CD4-positive, alpha-beta T cell treated with Interleukin-17A for 4 hours (primary cell): Measurements from ENCODE around the gene NOL8.

Experiments used
- DNase-seq: peaks from one replicate; pipeline ENCODE4 v3.0.0-alpha.2; 2020; ENCODE audit warnings: mixed read lengths

The NOL8 gene

DNA sequence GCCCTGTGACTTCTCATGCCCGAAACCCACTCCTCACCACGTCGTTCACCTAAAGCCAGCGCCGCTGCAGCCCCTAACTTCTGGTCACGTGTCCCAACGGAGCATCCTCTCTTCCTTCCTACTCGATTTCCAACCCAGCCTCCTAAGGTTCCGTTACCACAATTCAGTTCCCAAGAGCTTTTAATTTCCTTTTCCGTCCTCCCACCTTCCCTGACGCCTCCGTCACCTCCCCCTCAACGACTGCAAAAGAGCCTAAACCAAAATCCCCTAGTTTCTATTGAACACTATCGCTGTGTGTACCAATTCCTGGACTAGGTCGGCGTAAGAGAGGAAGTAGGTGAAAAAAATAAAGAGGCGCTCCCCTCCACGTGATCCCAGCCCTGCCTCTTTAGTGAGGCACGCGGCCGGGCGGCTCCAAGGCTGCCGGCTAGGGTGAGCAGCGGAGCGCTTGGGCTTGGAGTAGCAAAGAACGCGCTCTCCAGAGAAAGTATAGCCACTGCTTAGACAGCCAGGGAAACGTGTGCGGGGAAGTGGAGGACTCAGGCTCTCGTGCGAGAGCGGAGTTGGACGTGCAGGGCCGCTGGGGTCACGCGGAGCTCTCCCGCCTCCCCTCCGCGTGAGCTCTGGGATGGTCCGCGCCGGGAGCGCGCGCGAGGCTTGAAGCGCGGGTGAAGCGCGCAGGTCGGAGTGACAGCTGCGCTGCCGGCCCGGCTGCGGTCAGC lies at the start of gene NOL8, which contains the start of gene CENPP:
TSS of gene NOL8 (minus strand) at position 82 of the 722 bp plus-strand sequence. CDS start 1,189 bp downstream, outside the sequence.
TSS of gene CENPP (plus strand) at position 685 of the 722 bp plus-strand sequence.
- DNase-seq: peak; percentile 82

DNA sequence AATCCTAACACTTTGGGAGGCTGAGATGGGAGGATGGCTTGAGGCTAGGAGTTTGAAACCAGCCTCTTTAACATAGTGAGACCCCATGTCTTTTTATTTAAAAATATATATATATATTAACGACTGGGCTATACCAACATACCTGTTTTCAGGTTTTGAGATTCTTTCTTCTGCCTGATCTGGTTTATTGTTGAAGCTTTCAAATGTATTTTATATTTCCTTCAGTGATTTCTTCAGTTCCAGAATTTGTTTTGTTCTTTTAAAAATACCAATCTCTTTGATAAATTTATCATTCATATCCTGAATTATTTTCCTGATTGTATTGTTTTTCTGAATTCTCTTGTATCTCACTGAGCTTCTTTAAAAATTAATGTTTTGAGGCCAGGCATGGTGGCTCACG lies 48.0 kb upstream of the NOL8 start:
- DNase-seq: no peak

DNA sequence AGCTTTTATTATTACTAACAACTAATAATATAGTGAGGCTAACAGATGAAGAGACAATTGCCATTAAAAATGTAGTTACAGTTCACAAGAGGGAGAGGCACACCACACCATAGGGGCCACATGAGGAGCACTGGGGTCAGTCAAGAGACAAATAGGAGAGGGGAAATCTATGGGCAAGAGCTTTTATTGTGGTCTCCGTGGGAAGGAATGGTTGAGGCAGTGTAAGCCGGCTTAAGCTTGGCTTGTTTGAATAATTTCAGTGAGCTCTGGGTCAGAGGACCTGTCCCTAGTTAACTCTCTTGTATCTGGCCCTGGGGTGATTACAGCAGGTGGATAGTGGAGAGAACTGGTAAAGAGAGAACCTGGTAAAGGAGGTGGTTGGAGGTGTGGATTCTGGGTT lies 43.9 kb upstream of the NOL8 start:
- no peak for DNase-seq

DNA sequence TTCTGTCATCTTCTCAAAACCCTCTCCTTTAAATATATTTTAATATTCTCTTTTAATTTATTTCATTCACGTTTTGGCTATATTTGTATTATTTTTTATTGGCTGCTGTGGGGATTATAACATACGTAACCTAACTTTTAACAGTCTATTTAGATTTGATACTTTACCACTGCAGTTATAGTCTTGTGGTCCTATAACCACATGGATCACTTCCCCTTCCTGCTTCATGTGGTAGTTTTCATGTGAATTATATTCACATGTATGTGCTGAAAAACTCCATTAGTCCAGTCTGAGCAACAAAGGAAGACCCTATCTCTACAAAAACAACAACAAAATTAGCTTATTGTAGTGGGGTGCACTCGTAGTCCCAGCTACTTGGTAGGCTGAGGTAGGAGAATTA lies 34.9 kb upstream of the NOL8 start:
- DNase-seq: no peak

DNA sequence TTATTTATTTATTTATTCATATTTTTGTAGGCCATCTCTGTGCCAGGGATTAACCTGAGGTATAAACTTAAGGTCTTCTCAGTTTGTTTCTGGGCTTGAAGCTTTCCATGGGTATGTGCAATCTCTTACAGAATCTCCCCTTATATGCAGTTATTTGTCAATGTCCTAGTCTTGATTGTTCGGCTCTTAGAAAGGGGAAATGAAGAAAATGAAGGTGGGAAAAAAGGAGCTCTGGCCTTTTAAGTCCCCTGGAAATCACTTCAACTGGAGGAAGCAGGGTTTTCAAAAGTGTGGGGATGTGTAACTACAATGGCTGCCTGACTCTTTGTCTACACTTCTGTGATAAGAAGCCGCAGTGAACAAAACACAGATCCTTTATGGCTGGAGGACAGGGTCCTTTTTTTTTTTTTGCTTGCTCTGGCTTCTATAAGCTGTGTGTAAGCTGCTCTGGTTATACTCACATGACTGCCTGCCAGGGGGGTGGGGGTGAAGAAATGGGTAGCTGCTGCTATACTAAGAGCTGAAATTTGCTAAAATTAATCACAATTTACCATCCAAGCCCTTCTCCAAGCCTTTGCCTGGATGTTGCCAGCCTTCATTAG lies 34.3 kb upstream of the NOL8 start:
- no peak for DNase-seq

DNA sequence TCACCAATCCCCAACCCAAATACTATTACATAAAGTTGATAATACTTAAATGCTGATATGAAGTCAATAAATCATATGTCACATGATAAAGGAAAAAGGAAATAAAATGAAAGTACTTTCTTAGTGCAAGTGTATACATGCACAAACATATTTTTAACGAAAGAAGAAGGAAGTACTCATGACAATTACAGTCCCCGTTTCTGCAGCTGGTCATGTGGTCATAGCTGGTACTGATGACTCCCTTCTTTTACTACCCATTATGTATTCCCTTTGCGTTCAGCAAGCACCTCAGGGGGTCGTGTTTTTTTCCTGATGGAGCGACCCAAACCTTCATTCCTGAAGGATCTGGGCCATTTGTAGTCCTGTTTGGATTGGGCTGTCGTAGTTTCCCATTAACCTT lies 27.9 kb upstream of the NOL8 start:
- no peak for DNase-seq

DNA sequence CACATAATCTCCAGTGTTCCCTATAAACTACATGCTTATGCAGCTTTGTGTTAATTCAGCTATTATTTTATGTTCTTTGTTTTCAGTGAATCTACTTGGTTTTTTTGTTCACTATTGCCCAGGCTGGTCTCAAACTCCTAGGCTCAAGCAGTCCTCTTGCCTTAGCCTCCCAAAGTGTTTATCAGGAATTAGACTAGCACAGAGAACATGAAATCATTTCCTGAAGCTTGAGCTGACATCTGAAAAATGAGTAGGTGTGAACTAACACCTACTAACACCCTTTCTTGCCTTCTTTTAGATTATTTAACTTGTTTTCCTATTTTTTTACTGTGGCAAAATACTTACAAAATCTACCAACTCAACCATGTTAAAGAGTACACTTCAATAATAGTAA lies 25.6 kb upstream of the NOL8 start:
- DNase-seq: no peak

DNA sequence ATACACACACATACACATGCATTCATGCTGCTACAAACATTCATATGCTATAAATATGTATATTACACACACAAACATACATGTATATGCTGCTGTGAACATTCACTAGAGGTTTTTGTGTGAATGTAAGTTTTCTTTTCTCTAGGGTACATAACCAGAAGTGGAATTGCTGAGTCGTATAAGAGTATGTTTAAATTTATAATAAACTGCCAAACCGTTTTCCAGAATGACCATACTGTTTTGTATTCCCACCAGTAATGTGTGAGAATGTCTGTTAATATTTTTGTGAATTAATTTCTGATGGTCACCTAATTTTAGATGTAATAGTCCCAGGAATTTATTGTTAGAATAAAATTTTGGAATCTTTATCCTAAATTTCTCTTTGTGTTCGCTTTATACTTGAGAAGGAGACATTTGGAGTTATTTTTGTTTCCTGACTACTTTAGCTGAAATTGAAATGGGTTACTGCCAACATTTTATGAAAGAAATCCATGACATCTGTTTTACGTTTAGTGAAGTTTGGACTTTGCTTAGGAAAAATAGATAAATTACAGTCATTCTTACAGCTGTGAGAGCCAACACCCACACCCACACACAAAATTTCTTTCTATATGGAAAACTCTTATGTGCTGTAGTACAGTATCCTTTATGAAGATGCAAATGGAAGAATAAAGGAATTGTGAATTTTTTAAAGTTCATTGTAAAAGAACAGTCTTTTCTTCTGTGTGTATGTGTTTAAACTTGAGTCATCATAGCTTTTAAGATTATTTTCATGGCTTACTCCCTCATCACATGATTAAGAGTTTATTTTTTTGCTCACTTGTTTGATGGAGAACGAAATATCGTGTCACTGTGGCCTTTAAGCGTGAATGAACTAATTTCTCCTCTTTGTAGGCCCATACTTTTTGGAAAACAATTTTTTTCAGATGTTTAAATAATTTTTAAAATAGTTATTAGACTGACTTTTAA lies 24.9 kb upstream of the NOL8 start:
- no peak for DNase-seq

DNA sequence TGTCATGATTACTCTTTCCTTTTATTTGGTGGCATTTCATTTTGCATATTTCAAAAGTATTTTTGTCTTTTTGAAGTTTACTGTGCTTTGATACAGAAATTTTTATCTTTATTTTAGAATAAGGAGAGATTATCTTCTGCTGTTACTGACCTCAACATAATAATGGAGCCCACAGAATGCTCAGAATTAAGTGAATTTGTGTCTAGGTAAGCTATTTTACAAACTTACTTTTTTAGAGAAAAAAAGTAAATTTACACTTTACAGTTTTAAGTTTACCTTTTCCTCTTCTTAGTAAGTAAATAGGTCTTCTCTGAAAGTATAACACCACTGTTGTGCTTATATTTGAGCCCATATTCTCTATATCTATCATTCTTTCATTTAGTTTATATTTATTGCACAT lies 20.4 kb upstream of the NOL8 start:
- DNase-seq: no peak

DNA sequence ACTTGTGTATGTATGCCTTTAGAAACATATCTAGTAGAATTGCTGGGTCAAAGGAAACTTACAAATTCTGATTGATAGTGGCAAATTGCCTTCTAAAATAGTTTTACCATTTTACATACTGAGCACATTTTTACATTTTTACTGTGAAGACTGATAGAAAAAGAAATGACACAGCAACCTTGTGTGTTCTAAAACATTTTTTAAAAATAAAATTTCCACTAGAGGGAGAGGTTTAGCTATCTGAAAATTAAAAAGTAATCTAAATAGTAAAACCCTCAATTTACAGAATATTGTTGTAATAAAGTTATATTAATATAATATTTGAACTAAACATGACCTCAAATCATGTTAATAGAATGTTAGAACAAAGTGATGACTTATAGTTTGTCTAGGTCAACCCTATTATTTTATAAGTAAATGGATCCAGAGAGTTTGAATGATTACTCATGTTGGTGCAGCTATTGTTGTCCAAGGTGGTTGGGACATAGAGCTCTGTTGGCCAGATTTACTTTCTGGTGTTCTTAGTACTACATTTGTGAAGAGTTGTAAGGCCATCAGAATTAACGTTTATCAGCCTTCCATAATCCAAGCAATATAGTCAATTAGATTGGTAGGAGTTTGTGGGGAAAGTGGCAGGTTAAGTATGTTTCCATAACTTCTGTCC lies 17.8 kb upstream of the NOL8 start:
- DNase-seq: no peak

DNA sequence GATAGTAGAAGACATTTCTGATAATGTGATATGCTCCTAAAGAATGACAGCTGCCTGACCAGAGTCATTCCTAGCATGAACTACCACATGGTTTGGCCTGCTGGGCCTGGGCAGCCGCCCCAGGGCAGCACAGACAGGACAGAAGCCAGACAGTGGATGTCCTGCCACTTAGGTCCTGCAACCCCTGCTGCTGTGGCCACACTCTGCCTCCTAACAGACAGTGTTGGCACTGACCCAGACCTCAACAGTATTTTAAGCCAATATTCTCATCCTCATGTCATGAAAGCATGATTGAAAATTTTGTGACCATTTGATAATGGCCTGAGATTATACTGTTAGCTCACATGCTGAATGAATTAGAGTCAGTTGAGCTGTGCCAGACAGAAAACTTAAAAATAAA lies 16.4 kb upstream of the NOL8 start:
- no peak for DNase-seq

DNA sequence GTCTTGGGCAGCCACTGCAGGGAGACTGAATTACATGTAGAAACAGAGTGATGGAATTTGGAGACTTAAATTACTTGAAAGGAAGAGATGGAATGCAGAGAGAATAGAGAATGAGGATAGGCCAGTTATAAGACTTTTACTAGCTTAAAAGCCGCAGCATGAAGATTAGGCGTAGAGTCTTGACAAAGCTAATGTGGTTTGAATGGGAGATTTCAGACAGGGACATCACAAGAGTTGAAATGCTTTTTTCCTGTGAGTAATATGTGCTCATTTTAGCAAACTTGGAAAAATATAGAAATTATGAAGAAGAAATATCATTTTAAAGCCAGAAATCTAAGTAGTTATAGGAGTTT lies 8.1 kb upstream of the NOL8 start:
- DNase-seq: no peak

DNA sequence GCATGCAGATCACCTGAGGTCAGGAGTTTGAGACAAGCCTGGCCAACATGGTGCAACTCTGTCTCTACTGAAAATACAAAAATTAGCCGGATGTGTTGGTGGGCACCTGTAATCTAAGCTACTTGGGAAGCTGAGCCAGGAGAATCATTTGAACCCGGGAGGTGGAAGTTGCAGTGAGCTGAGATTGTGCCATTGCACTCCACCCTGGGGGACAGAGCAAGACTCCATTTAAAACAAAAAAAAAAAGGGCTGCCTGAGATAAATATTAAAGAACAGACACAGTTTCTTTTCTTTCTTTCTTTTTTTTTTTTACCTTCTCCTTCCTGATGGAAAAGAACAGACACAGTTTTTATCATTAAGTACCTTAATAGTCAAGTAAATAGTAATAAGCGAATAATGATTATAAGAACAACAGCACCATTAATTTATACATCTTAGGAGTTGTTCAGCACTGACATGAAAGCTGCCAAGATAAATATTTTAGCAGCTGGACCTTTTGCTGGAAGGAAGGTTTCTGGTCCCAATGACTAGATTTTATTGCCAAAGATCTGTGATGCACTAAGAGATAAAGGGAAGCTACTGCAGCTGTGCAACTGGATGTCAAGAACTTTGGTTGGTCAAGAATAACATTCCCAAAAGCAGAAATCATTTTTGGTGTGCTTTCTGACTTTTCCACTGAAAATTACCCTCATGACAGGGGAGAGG lies 7.6 kb upstream of the NOL8 start:
- DNase-seq: no peak

DNA sequence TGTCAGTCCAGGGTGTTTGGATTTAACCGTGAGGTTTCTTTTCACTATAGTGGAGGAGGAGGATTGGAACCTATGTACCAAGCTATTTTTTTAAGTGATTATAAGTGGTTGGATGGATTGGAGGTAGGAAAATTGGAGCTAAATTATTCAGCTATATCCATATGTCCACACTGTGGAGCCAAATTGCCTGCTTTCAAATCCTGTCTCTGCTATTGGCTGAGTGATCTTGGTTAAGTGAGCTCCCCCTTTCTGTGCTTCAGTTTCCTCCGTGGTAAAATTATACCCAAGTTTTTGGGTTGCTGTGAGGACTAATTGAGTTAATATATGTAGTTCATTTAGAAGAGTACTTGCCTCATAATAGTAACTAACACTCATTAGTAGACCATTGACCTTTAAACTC lies 3.1 kb upstream of the NOL8 start:
- DNase-seq: no peak

DNA sequence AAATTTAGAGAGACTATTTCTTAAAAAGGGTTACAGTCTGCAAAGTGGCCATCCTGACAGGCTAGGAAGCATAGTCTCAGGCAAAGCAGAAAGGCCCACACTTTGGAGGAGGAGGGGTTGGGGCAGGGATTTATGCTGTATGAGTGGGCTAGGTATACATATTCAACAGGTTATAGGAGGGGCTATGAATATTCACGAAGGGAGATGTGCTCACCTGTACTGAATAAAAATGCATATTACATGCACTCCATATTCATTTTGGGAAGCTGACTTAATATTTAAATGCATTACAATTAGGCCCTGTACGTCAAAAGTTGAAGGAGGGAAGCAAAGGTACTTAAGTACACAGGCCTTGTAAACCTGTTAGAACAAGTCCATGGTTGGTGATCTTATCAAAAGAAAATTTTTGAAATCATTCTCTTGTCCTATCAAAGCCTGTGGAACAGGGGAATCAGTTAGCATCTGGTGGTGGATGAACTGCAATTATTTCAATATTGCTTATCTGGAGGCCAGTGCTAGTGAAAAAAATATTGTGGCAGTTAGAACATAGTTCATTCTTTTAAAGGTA lies 2.2 kb upstream of the NOL8 start:
- no peak for DNase-seq

DNA sequence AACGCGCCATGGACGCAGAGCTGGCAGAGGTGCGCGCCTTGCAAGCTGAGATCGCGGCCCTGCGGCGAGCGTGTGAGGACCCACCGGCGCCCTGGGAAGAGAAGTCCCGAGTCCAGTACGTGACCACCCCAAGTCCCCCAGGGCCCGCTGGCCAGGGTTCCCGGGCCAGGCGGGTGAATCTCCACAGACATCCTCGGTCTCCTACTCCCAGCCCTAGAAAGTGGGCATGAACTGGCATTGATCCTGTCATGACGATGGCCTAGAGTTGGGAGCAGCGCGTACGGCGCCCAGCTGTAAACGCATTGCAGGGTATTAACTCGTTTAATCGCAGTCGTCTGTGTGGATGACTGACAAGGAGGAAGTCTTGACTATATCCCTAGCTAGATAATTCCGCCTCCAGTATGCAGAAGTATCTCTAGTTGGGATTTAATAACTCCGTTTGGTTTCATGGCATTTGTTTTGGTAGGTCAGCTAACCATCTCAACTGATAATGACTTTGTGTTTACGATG lies 896 bp upstream of the NOL8 start:
- no peak for DNase-seq

DNA sequence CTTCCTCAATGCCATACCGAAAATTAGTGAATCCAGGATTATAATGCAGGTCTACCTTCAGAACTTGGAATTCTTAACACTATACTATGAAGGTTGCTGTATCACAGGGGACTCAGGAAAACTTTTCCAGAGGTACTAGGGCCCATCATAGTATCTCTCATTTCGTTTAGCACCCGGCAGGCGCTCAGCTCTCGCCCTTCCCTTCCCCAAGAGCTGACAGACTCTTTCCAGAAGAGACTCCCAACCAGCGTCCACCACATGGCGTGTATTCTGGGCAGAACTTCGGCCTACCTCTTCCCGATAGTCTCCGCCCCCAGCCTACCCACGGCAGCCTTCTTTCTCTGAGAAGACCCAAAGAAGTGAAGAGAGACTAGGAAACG lies 271 bp downstream of the NOL8 start:
- no peak for DNase-seq

DNA sequence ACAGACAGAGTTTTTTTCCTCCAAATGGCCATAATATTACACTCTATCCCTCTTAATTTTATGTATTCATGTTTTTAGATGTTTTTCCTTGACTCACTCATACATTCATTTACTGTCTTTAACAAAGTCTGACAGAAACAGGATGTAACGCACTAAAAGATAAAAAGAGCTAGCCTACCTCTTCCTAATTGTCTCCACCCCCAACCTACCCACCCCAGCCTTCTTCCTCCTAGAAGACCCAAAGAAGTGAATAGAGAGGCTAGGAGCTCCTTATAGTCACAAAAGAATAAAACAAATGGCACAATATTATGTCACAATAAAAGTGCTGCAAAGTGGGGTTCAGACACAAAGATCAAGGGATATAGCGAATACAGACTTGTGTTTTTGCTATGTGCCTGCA lies 719 bp downstream of the NOL8 start:
- DNase-seq: no peak

DNA sequence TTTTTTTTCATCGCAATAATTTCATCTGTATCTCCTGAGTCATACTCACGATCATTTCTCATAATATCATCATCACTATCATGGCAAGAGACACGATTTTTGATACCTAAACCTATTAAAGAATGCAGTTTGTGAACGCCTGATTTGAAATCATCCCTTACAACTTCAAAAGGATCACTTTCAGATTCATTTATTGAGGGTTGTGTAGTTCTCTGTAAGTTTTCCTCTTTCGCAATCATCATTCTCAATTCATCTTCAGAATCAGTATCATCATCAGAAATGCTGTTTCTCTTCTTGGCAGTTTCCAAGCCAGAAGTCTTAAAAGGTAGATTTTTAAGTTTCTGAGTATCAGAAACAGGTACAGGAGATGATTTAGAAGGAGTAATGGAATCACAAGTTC lies 9.7 kb downstream of the NOL8 start:
- DNase-seq: no peak

DNA sequence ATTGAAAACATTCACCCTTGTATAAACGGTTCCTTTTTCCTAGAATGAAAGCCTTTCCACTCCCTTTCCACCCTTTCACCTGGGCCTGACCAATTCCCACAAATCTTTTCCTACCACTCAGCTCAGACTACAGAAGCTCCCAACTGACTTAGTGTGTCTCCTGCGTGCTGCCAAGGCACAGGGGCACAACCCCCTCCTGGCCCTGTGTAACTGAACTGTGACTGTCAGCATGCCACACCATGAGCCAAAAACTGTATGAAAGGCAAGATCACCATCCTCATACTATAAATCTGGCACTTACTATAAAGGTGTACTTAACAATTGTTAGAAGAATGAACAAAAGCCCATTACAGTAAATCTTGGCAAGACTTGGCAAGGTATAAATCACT lies 11.5 kb downstream of the NOL8 start:
- no peak for DNase-seq

DNA sequence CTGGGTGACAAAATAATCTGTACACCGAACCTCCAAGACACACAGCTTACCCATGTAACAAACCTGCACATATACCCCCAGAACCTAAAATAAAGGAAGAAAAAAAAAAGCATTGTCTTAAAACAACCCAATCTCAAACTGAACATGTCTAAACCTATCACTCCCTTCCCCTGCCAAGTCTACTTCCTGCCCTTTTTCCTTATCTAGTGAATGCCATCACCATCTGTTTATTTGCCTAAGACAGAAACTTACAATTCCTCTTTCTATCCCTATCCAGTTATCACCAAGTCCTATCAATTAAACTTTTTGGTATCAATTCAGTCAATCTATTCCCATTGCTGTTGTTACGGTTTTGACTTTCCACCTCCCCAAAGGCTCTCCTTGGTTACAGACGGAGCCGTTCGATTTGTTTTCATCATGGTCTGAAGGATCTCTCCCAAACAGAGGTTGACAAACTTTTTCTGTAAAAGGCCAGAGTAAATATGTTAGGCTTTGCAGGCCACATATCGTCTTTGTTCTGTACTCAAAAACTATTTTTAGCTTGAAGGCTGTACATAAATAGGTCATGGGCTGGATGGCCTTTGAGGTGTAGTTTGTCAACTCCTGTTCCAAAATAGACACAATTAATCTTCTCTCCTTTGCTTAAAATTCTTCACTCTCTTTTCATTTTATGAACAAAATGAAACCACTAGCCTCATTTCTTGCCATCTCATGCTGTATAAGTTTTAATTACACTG lies 12.1 kb downstream of the NOL8 start:
- DNase-seq: no peak
